ENCODE results near the gene SPIRE2.
"Not testable (repeated sequence)": the region's sequence is repeated elsewhere in the genome, so short reads cannot be mapped to it uniquely, and the experiment has no call there.

Gene SPIRE2

DNA sequence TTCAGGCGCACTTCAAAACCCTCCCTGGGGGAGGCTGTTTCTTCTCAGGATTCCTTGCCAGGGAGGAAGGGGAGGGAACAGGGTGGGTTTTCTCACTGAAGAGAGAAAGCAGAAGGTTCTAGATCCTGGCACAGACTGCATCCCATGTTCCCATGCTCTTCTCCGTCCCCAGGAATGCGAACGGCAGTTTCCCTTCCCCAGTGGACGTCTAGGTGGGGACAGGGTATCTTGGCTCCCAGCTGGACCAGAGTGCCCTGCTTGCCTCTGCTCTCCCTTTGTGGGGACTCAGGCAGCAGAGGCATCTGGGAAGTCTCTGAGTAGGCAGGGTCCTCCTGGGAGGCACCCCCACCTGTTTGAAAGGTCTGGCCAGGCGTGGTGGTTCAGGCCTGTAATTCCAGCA is 42.2 kb downstream of the SPIRE2 start:
- DNase-seq = no peak

DNA sequence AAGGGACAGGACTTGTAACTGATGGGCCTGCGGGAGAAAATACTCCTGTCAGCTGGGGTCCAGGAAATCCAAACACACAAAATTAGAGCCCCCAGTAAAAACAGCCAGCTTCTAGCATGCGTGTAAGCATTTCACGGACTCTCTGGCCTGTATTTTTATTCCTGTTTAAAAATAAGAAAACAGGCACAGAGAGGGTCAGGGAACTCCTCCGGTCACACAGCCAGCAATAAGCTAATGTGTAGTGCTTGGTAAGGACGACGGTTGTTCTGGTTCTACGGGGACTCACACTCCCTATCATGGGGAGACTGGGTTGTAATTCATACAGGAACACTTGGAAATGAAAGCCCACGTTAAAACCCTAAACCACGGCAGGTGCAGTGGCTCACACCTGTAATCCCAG is 43.6 kb downstream of the SPIRE2 start:
- DNase-seq = no peak

DNA sequence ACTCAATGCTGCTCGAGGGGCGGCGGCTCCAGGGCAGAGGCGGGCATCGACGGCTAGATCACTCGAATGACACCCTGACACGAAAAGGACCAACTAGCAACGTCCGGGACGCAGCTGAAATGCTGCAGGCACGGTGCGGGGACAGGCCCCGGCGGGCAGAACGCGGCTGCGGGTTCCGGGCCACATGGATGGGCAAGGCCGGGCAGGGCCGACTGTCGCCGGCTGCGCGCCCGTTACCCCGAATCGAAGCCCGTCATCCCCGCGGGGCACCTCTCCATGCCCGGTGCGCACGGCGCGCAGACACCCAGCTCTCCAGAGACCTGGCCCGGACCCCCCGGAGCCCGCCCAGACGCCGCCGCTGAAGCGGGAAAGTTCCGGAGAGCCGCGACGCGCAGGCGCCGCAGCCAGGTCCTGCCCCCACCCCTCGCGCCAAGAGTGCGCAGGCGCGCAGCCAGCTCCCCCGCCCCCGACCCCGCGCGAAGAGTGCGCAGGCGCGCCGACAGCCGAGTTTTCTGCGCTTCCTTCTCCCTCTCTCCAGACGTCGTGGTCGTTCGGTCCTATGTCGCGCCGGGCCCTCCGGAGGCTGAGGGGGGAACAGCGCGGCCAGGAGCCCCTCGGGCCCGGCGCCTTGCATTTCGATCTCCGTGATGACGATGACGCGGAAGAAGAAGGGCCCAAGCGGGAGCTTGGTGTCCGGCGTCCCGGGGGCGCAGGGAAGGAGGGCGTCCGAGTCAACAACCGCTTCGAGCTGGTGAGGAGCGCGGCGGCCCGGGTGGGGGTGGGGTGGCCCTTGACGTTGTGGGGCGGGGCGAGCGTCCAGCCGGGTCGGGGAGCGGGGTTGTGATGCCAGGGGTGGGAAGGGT is 45.1 kb downstream of the SPIRE2 start, which contains the start of gene TCF25:
Gene TCF25 (plus strand): TSS at position 484 of the 863 bp plus-strand sequence. CDS start 76 bp downstream, at position 560.
- peak; percentile 79 for DNase-seq

DNA sequence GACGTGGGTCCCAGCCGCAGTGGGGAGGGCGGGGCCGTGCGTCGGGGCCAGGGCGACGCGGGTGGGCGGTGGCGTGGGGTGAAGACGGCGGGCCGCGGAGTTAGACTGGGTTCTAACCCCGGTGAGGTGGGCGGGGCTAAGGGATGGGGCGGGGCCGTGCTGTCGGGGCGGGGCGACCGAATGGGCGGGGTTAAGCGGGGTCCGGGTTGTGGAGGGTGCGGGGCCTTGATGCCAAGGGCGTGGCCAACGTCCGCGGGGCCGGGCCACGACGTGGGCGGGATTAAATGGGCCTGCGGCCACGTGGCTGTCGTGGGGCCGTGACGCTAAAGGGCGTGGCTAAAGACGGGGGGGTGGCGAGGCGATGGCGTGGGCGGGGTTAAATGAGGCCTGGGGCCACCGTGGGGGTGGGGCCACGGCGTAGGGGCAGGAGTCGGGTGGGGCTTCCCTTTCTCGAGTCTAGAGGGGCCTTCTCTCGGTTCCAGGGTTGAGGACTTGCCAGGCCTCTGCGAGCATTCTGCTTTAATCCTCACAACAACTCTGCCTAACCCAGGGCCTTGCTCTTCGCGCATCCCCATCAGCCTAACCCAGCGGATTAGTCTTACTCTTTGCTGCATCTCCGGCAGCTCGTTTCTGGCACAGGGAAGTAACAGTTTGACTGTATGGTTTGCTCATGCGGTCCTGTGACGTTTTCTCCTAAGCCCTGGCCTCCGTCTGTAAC is 45.9 kb downstream of the SPIRE2 start:
- peak; percentile 93 for DNase-seq

DNA sequence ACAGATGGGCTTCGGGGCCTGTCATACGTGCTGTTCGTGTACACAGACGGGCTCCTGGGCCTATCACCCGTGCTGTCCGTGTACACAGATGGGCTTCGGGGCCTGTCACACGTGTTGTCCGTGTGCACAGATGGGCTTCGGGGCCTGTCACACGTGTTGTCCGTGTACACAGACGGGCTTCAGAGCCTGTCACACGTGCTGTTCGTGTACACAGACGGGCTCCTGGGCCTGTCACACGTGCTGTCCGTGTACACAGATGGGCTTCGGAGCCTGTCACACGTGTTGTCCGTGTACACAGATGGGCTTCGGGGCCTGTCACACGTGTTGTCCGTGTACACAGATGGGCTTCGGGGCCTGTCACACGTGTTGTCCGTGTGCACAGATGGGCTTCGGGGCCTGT is 50.8 kb downstream of the SPIRE2 start:
- not testable (repeated sequence) for DNase-seq

DNA sequence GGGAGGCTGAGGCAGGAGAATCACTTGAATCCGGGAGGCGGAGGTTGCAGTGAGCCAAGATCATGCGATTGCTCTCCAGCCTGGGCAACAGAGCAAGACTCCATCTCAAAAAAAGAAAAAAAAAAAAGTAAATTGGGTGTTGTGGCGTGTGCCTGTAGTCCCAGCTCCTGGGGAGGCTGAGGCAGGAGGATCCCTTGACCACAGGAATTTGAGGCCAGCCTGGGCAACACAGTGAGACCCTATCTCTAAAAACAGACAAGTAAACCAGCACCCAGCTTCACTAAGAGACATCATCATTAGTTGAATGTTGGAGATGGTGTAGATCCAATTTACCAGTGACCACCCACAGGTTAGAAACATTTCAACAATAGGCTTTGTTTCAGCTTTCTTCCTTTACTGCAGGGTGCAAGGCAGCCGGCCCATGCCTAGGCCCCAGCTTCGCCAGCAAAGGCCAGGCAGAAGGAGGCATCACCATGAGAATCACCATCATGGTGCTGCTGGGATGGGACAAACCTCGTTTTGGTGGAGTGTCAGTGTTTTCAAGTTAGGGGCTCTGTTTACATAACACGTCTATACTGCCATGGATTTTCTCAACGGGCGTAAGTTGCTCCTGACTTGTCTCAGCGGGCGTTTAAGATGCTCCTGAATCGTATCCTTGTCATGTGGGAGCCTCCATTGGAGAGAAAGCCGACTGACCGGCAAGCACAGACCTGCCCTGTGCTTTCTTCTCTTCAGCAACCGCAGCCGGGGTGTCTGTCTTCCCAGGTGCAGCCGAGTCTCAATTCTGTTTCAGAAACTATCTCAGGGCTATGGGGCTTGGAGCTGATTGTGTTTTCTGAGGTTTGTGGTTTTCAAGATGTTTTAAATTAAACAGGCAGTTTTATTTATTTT is 52.4 kb downstream of the SPIRE2 start:
- DNase-seq = no peak

DNA sequence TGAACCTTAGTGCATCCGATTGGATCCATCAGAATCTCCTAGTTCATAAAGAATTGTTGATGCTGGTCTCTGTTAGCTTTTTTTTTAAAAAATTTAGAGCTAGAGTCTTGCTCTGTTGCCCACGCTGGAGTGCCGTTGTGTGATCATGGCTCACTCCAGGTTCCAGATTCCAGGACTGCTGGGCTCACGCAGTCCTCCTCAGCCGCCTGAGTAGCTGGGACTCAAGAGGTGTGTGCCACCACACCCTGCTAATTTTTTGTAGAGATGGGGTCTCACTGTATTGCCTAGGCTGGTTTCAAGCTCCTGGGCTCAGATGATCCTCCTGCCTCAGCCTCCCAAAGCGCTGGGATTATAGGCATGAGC is 53.1 kb downstream of the SPIRE2 start:
- DNase-seq = no peak

DNA sequence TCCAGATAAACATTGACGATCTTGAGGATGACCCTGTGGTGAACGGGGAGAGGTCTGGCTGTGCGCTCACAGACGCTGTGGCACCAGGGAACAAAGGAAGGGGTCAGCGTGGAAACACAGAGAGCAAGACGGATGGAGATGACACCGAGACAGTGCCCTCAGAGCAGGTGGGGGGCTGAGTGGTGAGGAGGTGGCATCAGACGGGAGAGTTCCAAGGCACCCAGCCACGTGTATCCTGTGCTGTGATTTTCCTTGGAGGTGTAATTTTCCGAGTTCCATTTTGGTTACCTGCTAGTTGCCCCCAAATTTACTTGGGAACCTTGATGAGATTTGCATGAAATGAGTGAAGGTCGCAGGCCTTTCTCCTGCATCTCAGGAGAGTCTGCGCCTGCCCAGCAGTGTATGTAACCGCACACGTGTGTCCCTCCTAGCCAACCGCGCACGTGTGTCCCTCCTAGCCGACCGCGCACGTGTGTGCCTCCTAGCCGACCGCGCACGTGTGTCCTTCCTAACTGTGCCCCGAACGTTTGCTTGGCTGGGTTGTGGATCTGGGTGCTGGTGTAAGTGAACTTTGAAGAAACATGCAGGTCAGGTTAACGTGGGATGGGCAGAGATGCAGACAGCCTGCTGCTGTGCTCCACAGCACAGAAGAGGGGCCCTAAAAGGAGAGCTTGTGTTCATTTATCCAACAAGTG is 55.2 kb downstream of the SPIRE2 start:
- DNase-seq = no peak

DNA sequence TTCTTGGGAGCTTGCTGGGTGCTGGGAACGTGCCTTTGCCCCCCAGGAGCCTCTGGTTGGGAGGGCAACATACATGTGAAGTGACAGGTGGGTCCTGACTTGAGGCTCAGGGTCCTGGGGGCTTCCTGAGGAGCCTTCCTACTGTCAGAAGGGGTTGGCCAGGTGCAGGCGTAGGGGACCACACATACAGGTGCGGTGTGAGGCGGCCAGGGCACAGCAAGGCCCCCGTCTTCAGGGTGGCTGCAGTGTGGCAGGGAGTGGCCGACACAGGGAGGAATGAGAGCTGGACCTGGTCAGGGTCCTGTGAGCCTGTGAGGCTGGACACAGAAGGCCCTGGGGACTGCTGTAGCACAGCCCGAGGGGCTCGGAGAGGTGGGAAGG is 55.8 kb downstream of the SPIRE2 start:
- no peak for DNase-seq

DNA sequence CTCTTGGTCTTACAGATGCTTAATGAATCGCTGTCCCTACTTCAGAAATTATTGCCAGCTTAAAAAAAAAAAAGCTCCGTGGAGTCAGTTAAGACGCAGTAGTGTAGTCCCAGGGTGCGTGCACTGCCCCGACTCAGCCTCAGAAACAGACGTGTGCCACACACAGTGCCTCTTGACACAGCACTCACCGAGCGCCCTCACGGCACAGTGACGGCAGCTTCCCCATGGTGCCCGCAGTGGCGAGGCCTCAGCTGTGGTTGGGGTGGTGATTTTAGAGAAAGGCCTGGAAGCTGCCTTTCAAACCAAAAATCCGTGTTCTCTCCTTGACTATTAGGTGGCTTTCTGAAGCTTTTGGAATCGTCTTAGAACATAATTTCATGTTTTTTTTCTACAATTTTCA is 59.0 kb downstream of the SPIRE2 start:
- DNase-seq = no peak

DNA sequence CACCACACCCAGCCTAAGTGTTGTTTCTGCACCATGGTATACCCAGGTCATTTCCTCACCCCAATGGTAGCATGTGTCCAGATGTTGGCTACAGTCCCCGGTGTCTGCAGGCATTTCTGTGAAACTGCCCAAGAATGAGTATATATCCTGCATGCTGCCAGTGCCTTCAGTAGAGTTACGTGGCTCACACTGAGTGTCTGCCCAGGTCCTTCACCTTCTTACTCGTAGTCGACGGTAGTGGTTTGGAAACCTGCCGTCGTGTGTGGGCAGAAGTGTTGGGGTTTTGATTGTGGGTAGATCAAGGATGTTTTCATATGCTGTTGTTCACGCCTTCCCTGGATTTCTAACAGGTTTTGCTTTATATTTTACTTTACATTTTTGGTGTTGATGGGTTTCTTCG is 61.9 kb downstream of the SPIRE2 start:
- no peak for DNase-seq

DNA sequence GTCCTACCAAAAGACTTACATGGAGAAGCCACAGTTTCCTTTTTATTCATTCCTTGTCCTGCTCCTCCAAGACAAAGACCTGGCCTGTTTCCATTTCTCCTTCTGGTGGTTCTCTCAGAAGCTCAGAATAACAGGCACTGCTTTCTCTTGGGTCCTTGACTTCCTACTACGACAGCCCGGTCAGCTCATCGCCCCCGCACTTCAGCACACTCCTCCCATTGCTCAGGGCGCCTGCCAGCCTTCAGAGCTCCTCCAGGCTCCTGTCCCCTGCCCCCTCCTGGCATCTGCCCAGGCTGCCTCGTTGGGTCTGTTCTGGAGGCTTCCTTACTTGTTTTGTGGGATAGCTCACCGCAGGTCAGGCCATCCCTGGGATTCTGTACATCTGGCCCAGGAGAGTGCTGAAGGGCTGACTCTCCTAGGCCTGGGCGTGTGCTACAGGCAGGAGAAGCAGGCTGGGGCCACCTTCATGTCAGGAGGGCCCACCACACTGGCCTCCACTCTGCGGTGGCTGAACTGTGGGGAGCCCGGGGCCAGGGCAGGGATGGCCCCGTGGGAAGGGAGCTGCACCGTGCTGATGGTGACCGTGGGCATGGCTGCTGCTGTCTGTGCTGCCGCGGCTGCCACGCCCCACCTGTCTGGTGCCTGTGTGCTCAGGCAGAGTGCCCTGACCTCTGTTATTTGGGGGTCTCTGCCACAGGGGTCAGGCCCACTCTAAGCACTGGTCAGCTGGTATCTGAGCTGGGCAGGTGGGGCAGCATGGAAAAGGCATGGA is 62.8 kb downstream of the SPIRE2 start:
- no peak for DNase-seq

DNA sequence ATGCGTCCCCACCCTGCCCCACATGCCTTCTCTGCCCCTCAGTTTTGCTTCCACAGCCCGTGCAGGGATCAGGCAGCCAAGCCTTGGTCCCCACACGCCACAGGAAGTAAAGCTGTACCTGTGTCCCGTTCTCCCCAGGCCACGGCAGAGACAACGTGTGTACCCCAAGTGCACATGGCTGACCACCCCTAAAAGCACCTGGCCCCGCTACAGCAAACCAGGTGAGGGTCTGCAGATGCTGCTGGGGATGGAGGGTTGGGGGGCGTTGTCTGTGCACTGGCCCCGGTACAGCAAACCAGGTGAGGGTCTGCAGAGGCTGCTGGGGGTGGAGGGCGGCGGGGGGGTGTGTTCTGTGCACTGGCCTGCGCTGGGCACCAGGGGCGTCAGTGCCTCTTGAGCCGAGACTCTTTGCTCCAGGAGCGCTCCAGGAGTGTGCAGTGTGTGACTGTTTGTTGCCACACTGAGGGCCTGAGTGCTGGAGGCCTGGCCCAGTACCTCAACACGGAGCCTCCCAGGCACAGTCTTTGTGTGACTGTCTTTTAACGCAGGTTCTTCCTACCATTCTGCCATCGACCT is 63.9 kb downstream of the SPIRE2 start:
- DNase-seq = no peak

DNA sequence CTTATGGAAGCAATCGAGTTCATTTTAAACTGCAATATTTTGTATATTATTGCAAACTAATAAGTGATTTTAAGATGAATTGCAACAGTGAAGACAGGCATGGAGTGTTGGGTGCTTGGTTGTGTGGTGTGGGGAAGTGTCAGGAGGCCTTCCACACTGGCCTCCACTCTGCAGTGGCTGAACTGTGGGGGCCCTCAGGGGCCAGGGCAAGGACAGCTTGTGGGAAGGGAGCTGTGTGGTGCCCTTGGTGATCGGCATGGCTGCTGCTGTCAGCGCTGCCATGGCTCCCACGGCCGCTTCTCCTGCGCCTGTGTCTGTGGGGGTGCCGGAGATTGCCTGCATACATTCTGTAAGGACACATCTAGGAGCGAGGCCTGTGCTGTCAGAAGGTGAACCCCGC is 64.4 kb downstream of the SPIRE2 start:
- DNase-seq = no peak

DNA sequence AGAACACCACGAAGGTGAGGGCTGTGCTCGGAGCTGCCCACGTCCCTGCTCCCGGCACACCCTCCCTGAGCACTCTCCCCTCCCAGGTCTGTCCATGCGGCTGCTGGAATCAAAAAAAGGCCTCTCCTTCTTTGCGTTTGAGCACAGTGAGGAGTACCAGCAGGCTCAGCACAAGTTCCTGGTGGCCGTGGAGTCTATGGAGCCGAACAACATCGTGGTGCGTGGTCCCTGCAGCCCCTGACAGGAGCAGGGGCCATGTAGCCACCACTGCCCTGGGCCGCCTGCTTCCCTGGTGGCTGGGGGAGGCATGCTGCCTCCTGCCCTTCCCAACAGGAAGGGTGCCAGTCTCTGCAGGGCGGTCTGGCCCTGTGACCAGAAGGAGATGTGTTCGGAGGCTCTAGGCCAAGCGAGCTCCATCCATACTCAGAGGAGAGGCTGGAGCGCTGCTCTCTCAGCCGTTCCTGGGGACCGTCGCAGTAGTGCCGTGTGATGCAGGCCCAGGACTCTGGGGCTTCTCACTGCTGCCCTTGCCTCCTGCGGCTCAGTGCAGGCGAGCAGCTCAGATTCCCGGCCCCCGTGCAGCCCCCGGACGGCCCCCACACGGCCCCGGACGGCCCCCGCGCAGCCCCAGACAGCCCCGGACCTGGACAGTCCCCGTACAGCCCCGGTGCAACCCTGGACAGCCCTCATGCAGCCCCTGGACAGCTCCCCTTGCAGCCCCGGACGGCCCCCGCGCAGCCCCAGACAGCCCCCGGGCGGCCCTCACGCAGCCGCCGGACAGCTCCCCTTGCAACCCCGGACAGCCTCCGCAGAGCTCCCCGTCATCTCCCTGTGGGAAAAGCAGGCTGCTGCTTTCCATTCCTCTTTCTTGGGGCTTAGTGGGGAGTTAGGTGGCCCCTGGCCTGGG is 65.6 kb downstream of the SPIRE2 start:
- DNase-seq = no peak

DNA sequence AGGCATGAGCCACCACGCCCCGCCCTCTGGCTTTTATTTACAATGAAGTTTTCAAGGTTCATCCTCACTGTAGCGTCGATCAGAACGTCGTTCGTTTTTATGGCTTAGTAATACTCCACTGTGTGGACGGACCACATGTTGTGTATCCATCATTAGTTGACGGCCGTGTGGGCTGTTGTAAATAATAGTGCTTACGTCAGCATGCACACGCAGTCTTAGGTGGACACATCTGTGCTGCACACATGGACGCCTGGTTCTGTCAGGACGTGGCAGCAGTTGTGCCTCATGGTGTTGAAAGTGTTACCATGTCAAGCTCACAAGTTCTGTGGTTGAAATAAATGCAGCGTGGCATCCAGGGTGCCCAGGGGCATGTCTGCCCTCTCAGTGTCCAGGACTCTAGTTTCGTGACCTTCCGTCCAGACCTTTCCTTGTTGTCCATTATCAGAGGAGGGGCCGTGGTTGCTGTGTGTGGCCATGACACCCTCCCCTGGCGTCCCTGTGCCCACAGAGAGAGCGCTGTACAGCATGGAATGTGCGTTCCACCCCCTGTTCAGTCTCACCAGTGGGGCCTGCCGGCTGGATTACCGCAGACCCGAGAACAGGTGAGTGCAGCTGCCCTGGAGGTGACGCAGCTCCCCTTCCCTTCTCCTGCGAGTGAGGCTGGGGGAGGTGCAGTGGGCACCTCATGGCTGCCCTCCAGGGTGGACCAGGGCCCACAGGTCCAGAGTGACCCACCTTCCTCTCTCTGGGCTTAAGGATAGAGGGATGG is 67.4 kb downstream of the SPIRE2 start:
- no peak for DNase-seq

DNA sequence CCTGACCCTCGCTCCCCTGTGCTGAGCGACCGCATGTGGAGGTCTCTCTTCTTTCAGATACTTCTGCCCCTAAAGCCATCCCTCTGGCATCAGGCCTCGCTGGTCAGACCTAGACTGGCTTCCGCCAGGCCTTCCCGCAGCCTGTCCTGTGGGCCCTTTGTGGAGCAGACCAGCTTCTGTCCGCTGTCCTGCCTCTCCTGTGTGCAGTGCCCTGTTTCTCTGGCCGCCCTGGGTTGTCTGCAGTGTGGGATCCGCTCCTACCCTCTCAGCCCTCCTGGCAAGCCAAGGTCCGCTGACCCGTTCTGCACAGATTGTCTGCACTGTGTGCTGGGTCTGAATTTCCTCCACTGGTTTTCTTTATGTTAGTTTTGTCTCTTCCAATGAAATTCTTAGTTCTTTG is 68.9 kb downstream of the SPIRE2 start:
- no peak for DNase-seq

DNA sequence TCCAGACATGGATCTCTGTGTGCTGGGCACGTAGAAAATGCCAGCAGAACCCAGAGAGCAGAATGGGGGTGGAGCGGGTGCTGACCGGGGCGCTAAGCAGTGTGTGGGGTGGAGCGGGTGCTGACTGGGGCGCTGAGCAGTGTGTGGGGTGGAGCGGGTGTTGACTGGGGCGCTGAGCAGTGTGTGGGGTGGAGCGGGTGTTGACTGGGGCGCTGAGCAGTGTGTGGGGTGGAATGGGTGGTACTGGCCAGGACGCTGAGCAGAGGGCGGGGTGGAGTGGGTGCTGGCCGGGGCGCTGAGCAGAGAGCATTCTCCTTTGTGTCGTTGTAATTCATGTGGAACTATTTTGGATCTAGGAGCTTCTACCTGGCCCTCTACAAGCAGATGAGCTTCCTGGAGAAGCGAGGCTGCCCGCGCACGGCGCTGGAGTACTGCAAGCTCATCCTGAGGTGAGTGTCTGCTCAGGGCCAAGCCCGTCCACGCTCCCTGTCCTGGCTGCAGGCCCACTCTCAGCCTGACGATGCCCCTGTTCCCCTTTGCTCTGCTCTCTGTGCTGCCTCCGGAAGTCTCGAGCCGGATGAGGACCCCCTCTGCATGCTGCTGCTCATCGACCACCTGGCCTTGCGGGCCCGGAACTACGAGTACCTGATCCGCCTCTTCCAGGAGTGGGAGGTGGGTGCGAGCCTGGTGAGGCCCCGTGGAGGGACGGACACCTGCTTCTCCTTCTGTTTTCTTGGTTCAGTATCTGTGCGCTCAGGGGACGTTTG is 70.1 kb downstream of the SPIRE2 start:
- DNase-seq = no peak
